Osteoblast (primary cell): ENCODE results near the gene S100G. TPM values are rescaled to one million over a fixed set of nuclear protein-coding genes. Genes with fewer than 3 reads are reported as not detected.
"Not testable (repeated sequence)": the region's sequence is repeated elsewhere in the genome, so short reads cannot be mapped to it uniquely, and the experiment has no call there.

Source experiments
- DNase-seq: peaks from one replicate; pipeline ENCODE4 v3.0.0; 2011; ENCODE audit warnings: low spot score, mixed read lengths; ENCODE audit not compliant: insufficient read length; ENCODE audit errors: missing footprints
- H2AFZ ChIP-seq: 2 replicates; pipeline ENCODE4 v1.6.0; 2011; ENCODE audit warnings: mild to moderate bottlenecking, low read length
- H3K27ac ChIP-seq: 2 replicates; pipeline ENCODE4 v1.5.1; 2011; ENCODE audit warnings: mild to moderate bottlenecking, low read depth, low read length, moderate library complexity
- H3K27me3 ChIP-seq: 2 replicates; pipeline ENCODE4 v1.6.0; 2012; ENCODE audit warnings: mild to moderate bottlenecking, control low read depth, inconsistent platforms, low read length, moderate library complexity; ENCODE audit not compliant: insufficient read depth
- H3K36me3 ChIP-seq: 2 replicates; pipeline ENCODE4 v1.5.1; 2011; ENCODE audit warnings: mild to moderate bottlenecking, low read length, control low read depth, moderate library complexity; ENCODE audit not compliant: insufficient read depth
- H3K4me1 ChIP-seq: 2 replicates; pipeline ENCODE4 v1.5.1; 2011; ENCODE audit warnings: mild to moderate bottlenecking, low read length, control low read depth, moderate library complexity; ENCODE audit not compliant: insufficient read depth
- H3K4me2 ChIP-seq: 2 replicates; pipeline ENCODE4 v1.6.0; 2011; ENCODE audit warnings: mild to moderate bottlenecking, low read length; ENCODE audit not compliant: insufficient read depth
- H3K4me3 ChIP-seq: fragments of 200-600 bp; sonication (generic); 3 replicates; pipeline ENCODE4 v1.5.1; 2012; ENCODE audit warnings: mild to moderate bottlenecking, low read length, inconsistent platforms; ENCODE audit not compliant: insufficient read depth
- H3K79me2 ChIP-seq: 2 replicates; pipeline ENCODE4 v1.6.0; 2012; ENCODE audit warnings: mild to moderate bottlenecking, low read length, control low read depth, inconsistent platforms; ENCODE audit not compliant: insufficient read depth
- H3K9me3 ChIP-seq: 2 replicates; pipeline ENCODE4 v1.5.1; 2011; ENCODE audit warnings: low read depth, low read length, control low read depth
- H4K20me1 ChIP-seq: 2 replicates; pipeline ENCODE4 v1.6.0; 2012; ENCODE audit warnings: mild to moderate bottlenecking, low read length, control low read depth; ENCODE audit not compliant: insufficient read depth
- total RNA-seq: library from RNA; depleted of rRNA; stranded (reverse); fragments of >200 nt; gene quantifications from 2 replicates; pipeline ENCODE4 v1.2.3, GENCODE V29; 2012
- TF ChIP-seq, protein P1 (sequence below): IDR thresholded peaks from 2 replicates; pipeline ENCODE4 v1.5.1; 2011; ENCODE audit warnings: mild to moderate bottlenecking, low read depth, low read length, moderate library complexity; ENCODE audit errors: extremely low read depth

The S100G gene
- total RNA-seq, 1 donor, result not detected

DNA sequence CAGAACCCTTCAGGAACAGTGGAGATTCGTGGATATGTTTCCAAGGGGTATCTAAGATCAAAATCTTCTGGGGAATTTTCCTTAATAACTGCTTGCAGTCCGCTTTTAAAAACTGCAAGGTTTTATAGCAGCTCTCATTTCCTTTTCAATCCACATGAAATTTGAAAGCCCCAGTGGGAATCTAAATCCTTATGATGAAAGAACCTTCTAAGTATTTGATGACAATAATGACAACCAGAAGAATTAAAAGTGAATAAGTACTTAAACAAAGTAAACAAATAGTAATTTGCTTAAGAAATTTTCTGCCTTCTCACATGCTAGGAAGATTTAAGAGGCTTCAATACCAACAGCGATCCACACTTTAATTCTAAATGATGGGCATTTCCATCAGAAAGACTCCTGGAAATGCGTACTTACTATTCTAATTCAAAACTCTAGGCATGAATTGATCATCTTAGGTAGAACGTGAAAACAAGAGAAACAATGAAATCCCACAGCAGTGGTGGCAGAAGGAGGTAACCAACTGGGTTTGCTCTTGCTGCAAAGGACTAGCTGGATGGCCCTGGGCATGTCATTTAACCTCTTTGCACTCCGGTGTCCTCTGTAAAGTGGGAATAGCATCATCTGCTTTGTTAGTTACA is 37.6 kb upstream of the S100G start:
- H3K27ac ChIP-seq, result no peak overlapping the region

DNA sequence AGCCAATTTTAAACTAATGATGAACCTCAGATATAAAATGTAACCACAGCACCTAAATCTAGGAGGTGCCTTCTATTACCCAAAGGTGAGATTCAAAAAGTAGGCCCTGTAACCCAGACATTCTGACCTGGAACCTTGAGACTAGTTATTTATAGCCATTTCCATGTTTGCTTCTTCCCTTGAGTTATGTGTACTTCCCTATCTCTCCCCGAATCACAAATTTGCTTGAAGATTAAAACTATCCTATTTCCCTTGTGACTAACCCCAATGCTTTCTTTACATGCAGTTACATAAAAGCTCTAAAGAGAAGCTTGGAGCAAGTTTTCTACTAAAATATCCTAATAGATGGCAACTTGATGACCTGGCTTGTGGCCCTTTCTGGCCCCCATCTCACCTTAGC is 32.6 kb upstream of the S100G start:
- Histone ChIP-seq H3K79me2 (no peaks in the 10 kb centered on the region), H3K4me2 (no peak overlapping the region), H3K4me3 (no peak overlapping the region), H3K4me1 (no peaks in the 10 kb centered on the region), H3K36me3 (no peaks in the 10 kb centered on the region), H2AFZ (no peak overlapping the region), H3K9me3 (no peaks in the 10 kb centered on the region), H3K27me3 (peaks cover 4% of the 10 kb centered on the region), H4K20me1 (no peaks in the 10 kb centered on the region), H3K27ac (no peak overlapping the region)
- TF ChIP-seq, protein P1, sequence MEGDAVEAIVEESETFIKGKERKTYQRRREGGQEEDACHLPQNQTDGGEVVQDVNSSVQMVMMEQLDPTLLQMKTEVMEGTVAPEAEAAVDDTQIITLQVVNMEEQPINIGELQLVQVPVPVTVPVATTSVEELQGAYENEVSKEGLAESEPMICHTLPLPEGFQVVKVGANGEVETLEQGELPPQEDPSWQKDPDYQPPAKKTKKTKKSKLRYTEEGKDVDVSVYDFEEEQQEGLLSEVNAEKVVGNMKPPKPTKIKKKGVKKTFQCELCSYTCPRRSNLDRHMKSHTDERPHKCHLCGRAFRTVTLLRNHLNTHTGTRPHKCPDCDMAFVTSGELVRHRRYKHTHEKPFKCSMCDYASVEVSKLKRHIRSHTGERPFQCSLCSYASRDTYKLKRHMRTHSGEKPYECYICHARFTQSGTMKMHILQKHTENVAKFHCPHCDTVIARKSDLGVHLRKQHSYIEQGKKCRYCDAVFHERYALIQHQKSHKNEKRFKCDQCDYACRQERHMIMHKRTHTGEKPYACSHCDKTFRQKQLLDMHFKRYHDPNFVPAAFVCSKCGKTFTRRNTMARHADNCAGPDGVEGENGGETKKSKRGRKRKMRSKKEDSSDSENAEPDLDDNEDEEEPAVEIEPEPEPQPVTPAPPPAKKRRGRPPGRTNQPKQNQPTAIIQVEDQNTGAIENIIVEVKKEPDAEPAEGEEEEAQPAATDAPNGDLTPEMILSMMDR, result no peak
- no peak for DNase-seq

More for the DNA sequence above, 37.6 kb upstream of the S100G start:
- Histone ChIP-seq H4K20me1 (no peaks in the 10 kb centered on the region), H3K4me1 (peaks cover 7% of the 10 kb centered on the region), H3K27me3 (peaks cover 7% of the 10 kb centered on the region), H2AFZ (no peak overlapping the region), H3K4me3 (no peak overlapping the region), H3K36me3 (no peaks in the 10 kb centered on the region), H3K9me3 (no peaks in the 10 kb centered on the region), H3K79me2 (no peaks in the 10 kb centered on the region), H3K4me2 (no peak overlapping the region)
- TF ChIP-seq, protein P1, result no peak
- no peak for DNase-seq

DNA sequence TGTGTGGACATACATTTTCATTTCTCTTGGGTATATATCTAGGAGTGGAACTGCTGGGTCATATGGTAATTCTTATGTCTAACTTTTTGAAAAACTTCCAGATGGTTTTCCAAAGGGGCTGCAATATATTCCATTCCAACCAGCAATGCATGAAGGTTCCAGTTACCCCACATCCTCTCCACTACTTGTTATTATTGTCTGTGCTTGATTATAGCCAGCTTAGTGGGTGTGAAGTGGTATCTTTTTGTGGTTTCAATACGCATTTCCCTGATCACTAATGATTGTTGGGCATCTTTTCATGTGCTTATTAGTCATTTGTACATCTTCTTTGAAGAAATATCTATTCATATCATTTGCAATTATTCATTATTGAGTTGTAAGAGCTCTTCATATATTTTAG is 31.5 kb upstream of the S100G start:
- H3K27me3 ChIP-seq, result no peaks in the 10 kb centered on the region
- H3K4me1 ChIP-seq, result no peaks in the 10 kb centered on the region
- H3K4me3 ChIP-seq, result no peak overlapping the region
- no peaks in the 10 kb centered on the region for H4K20me1 ChIP-seq
- TF ChIP-seq, protein P1, result no peak
- no peak overlapping the region for H3K27ac ChIP-seq
- no peak for DNase-seq
- H3K4me2 ChIP-seq, result no peak overlapping the region
- no peak overlapping the region for H2AFZ ChIP-seq
- H3K79me2 ChIP-seq, result no peaks in the 10 kb centered on the region
- H3K36me3 ChIP-seq, result no peaks in the 10 kb centered on the region
- no peaks in the 10 kb centered on the region for H3K9me3 ChIP-seq

DNA sequence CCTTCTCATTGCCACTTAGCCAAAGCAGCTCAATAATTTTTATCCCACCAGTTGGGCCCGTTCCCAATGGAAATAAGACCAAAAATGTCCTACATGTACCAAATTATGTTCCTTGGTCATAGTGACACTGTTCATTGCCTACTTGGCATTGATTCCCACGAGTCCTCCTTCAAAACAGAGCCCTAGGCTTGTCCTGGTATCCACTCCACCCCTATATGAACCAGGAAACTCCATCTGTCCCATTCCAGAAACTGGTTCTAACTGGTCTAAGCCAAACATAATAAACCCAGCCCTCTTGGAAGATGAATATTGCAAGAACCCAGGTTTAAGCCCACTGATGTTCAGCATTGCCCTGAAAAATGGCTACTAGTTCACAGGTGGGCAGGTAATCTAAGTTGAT is 30.9 kb upstream of the S100G start:
- no peaks in the 10 kb centered on the region for H3K9me3 ChIP-seq
- H3K4me3 ChIP-seq, result no peak overlapping the region
- no peaks in the 10 kb centered on the region for H3K4me1 ChIP-seq
- no peaks in the 10 kb centered on the region for H3K27me3 ChIP-seq
- no peaks in the 10 kb centered on the region for H3K79me2 ChIP-seq
- H3K4me2 ChIP-seq, result no peak overlapping the region
- TF ChIP-seq, protein P1, result no peak
- no peak overlapping the region for H3K27ac ChIP-seq
- no peaks in the 10 kb centered on the region for H4K20me1 ChIP-seq
- no peak for DNase-seq
- H3K36me3 ChIP-seq, result no peaks in the 10 kb centered on the region
- H2AFZ ChIP-seq, result no peak overlapping the region

DNA sequence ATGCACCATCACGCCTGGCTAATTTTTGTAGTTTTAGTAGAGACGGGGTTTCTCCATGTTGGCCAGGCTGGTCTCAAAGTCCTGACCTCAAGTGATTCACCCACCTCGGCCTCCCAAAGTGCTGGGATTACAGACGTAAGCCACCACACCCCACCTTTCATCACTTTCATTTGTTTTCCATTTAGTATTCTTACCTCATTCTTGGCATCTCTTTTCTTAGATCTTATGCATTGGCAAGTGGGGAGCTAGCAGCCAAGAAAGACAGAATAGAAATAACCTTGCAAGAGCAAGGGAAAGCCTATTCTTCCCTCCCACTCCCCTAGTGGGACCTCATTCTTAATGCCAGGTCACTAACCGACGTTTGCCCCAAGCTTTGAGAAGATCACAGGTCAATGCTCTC is 21.4 kb upstream of the S100G start:
- H3K27ac ChIP-seq, result peak overlapping the region; percentile 51
- H3K27me3 ChIP-seq, H4K20me1 ChIP-seq, H3K4me3 ChIP-seq, H3K9me3 ChIP-seq, H3K79me2 ChIP-seq, H3K36me3 ChIP-seq, H3K4me2 ChIP-seq, H3K4me1 ChIP-seq, H2AFZ ChIP-seq: not testable (repeated sequence)
- DNase-seq, result peak; percentile 3
